Measurements from ENCODE around the gene KCNC1. TPM values are rescaled to one million over a fixed set of nuclear protein-coding genes. Genes with fewer than 3 reads are reported as not detected.

The KCNC1 gene
- total and polyA plus RNA-seq, 2 of the 13 experiments (the other 11 are each of a cell fraction or from before 2014, with no cell fraction given), result 0.01 to 0.04 TPM

DNA sequence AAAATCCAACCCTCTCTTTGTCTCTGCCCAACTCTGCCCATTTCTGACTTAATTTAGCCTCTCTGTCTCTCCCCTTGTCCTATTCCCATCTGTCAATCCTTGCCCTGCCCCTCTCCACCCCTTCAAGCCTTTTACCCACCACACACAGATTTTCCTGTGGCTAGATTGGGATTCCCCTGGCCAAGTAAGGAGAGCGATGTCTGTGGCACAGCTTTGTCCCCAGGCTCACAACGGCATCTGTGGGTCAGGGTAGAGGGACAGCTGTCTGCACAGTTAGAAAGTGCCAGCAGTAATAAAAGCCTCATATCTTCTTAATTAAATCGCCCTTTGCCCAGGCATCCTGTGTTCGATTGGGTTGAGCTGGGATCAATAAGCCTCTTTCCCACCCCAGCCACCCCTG is 1.3 kb upstream of the KCNC1 start:
- no TSS peak for BruUV-seq (replicated peaks)
- in situ Hi-C loops (cut with HindIII; ENCODE audit: extremely low pct_ligation_motif_present, low pct_unique_long_range_greater_than_20kb) (no loop called here), intact Hi-C loops (cut with micrococcal nuclease; ENCODE audit: unreplicated experiment) (loop anchor here (2.0 kb wide), 1 partner anchor 160 kb away; no protein-coding TSS in a partner anchor)
- CTCF ChIA-PET (ENCODE audit: low intra/inter-chr PET ratio, low total read pairs), result no interaction called here
- Histone ChIP-seq H3K4me3 (replicated peaks in 1 of 3; ENCODE audit: insufficient read depth in 1 of 3, low read depth in 2 of 3, low read length in 3 of 3) (no peak overlapping the region), H2AFZ (ENCODE audit: low read length) (no peak overlapping the region), H3K9ac (ENCODE audit: insufficient read depth, low read depth, low read length) (no peak overlapping the region), H3K79me2 (ENCODE audit: insufficient read depth, low read length) (no peaks in the 10 kb centered on the region), H3K27me3 (ENCODE audit: control insufficient read depth in 1 of 2, insufficient read depth in 2 of 2, low read length in 2 of 2) (peaks cover 5 to 27% of the 10 kb centered on the region in 2 experiments; a peak in 3 of 5 replicates), H3K36me3 (replicated peaks in 1 of 2; ENCODE audit: control insufficient read depth in 1 of 2, insufficient read depth in 2 of 2, low read length in 2 of 2) (no peaks in the 10 kb centered on the region), H3K9me3 (ENCODE audit: low read length) (no peaks in the 10 kb centered on the region), H3K4me1 (ENCODE audit: insufficient read depth, low read length) (no peaks in the 10 kb centered on the region), H3K27ac (ENCODE audit: extremely low read length, insufficient read depth, low read length) (no peak overlapping the region), H3K4me2 (ENCODE audit: low read depth, low read length) (no peak overlapping the region), H4K20me1 (ENCODE audit: insufficient read depth, low read length) (peaks cover 4% of the 10 kb centered on the region; the same call in 1 of the 2 replicates)
- TF ChIP-seq WIZ (CRISPR knock-in tag; IDR thresholded peaks at IDR 0.05) (no peak), ZNF335 (CRISPR knock-in tag; IDR thresholded peaks at IDR 0.05) (no peak), SNRNP70 (IDR thresholded peaks at IDR 0.05; ENCODE audit: low read depth, low read length) (no peak), ZSCAN25 (CRISPR knock-in tag; IDR thresholded peaks at IDR 0.05) (no peak)
- TF ChIP-seq, protein P1, sequence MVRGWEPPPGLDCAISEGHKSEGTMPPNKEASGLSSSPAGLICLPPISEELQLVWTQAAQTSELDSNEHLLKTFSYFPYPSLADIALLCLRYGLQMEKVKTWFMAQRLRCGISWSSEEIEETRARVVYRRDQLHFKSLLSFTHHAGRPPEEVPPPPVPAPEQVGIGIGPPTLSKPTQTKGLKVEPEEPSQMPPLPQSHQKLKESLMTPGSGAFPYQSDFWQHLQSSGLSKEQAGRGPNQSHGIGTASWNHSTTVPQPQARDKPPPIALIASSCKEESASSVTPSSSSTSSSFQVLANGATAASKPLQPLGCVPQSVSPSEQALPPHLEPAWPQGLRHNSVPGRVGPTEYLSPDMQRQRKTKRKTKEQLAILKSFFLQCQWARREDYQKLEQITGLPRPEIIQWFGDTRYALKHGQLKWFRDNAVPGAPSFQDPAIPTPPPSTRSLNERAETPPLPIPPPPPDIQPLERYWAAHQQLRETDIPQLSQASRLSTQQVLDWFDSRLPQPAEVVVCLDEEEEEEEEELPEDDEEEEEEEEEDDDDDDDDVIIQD (CRISPR knock-in tag; IDR thresholded peaks at IDR 0.05; ENCODE audit: low read depth), result no peak
- TF ChIP-seq, protein P2, sequence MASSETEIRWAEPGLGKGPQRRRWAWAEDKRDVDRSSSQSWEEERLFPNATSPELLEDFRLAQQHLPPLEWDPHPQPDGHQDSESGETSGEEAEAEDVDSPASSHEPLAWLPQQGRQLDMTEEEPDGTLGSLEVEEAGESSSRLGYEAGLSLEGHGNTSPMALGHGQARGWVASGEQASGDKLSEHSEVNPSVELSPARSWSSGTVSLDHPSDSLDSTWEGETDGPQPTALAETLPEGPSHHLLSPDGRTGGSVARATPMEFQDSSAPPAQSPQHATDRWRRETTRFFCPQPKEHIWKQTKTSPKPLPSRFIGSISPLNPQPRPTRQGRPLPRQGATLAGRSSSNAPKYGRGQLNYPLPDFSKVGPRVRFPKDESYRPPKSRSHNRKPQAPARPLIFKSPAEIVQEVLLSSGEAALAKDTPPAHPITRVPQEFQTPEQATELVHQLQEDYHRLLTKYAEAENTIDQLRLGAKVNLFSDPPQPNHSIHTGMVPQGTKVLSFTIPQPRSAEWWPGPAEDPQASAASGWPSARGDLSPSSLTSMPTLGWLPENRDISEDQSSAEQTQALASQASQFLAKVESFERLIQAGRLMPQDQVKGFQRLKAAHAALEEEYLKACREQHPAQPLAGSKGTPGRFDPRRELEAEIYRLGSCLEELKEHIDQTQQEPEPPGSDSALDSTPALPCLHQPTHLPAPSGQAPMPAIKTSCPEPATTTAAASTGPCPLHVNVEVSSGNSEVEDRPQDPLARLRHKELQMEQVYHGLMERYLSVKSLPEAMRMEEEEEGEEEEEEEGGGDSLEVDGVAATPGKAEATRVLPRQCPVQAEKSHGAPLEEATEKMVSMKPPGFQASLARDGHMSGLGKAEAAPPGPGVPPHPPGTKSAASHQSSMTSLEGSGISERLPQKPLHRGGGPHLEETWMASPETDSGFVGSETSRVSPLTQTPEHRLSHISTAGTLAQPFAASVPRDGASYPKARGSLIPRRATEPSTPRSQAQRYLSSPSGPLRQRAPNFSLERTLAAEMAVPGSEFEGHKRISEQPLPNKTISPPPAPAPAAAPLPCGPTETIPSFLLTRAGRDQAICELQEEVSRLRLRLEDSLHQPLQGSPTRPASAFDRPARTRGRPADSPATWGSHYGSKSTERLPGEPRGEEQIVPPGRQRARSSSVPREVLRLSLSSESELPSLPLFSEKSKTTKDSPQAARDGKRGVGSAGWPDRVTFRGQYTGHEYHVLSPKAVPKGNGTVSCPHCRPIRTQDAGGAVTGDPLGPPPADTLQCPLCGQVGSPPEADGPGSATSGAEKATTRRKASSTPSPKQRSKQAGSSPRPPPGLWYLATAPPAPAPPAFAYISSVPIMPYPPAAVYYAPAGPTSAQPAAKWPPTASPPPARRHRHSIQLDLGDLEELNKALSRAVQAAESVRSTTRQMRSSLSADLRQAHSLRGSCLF (CRISPR knock-in tag; IDR thresholded peaks at IDR 0.05; ENCODE audit: borderline replicate concordance), result no peak
- 21% methylated on average over 4 of the region's 4 CpGs for WGBS (ENCODE audit: low lambda C conversion rate)
- POLR2A ChIA-PET, result no interaction called here
- DNase-seq (ENCODE audit: low spot score) (no peak), FAIRE-seq (no peak), ATAC-seq (no peak)

All from HepG2 (cell line).